ENCODE measurements around the gene RMP24.
"Not testable (repeated sequence)": the region's sequence is repeated elsewhere in the genome, so short reads cannot be mapped to it uniquely, and the experiment has no call there.

The RMP24 gene

GRCh38 chr18:35972197-35973000 is at the start of gene RMP24:
TSS of gene RMP24 (plus strand) at chr18:35972679.
- DNase-seq (ENCODE audit: low read depth) = peak; percentile 83

- no peak for DNase-seq (ENCODE audit: low read depth)
These were observed 48.4 kb upstream of the RMP24 start for GRCh38 chr18:35923939-35924684.

- no peak for DNase-seq (ENCODE audit: low read depth)
These were observed 45.6 kb upstream of the RMP24 start for GRCh38 chr18:35926884-35927283.

GRCh38 chr18:35927430-35927829 is 45.0 kb upstream of the RMP24 start:
- no peak for DNase-seq (ENCODE audit: low read depth)

GRCh38 chr18:35933982-35934381 is 38.5 kb upstream of the RMP24 start:
- DNase-seq (ENCODE audit: low read depth) = no peak

- DNase-seq (ENCODE audit: low read depth) = no peak
These were observed 37.6 kb upstream of the RMP24 start for GRCh38 chr18:35934891-35935290.

- no peak for DNase-seq (ENCODE audit: low read depth)
These were observed 36.7 kb upstream of the RMP24 start for GRCh38 chr18:35935805-35936204.

GRCh38 chr18:35936951-35937350 is 35.5 kb upstream of the RMP24 start:
- no peak for DNase-seq (ENCODE audit: low read depth)

- no peak for DNase-seq (ENCODE audit: low read depth)
These were observed 34.3 kb upstream of the RMP24 start for GRCh38 chr18:35938158-35938557.

- DNase-seq (ENCODE audit: low read depth) = no peak
These were observed 33.9 kb upstream of the RMP24 start for GRCh38 chr18:35938562-35938961.

GRCh38 chr18:35939138-35939537 is 33.3 kb upstream of the RMP24 start:
- DNase-seq (ENCODE audit: low read depth) = no peak

- no peak for DNase-seq (ENCODE audit: low read depth)
These were observed 31.2 kb upstream of the RMP24 start for GRCh38 chr18:35941299-35941698.

GRCh38 chr18:35942133-35942532 is 30.3 kb upstream of the RMP24 start:
- DNase-seq (ENCODE audit: low read depth) = no peak

- no peak for DNase-seq (ENCODE audit: low read depth)
These were observed 29.8 kb upstream of the RMP24 start for GRCh38 chr18:35942661-35943060.

- no peak for DNase-seq (ENCODE audit: low read depth)
These were observed 24.4 kb upstream of the RMP24 start for GRCh38 chr18:35948080-35948479.

GRCh38 chr18:35949090-35949489 is 23.4 kb upstream of the RMP24 start:
- DNase-seq (ENCODE audit: low read depth) = no peak

- DNase-seq (ENCODE audit: low read depth) = no peak
These were observed 22.4 kb upstream of the RMP24 start for GRCh38 chr18:35949903-35950627.

GRCh38 chr18:35950628-35950982 is 21.9 kb upstream of the RMP24 start:
- no peak for DNase-seq (ENCODE audit: low read depth)

GRCh38 chr18:35953688-35954087 is 18.8 kb upstream of the RMP24 start:
- no peak for DNase-seq (ENCODE audit: low read depth)

- DNase-seq (ENCODE audit: low read depth) = no peak
These were observed 16.3 kb upstream of the RMP24 start for GRCh38 chr18:35956226-35956625.

GRCh38 chr18:35962320-35962719 is 10.2 kb upstream of the RMP24 start:
- no peak for DNase-seq (ENCODE audit: low read depth)

GRCh38 chr18:35964319-35964718 is 8.2 kb upstream of the RMP24 start:
- DNase-seq (ENCODE audit: low read depth) = no peak

GRCh38 chr18:35967866-35968265 is 4.6 kb upstream of the RMP24 start:
- not testable (repeated sequence) for DNase-seq (ENCODE audit: low read depth)

All from non-pigmented ciliary epithelial cell (primary cell).